Stomach (tissue), 4 donors: ENCODE measurements around the gene ZNF276.

Experiments
- CTCF ChIP-seq, 7 experiments: fragments of 450-650 bp in 4 of 7; fragments of 200-600 bp in 3 of 7; sonication (generic) in 3 of 7; IDR thresholded peaks; one replicate each; pipeline ENCODE4 v1.5.1; 2016 to 2019; ENCODE audit warnings: antibody characterized with exemption in 7 of 7, control low read depth in 2 of 7, mild to moderate bottlenecking in 1 of 7
- EP300 ChIP-seq: sonication (generic); formaldehyde crosslinking; IDR thresholded peaks from one replicate; pipeline ENCODE4 v1.6.1; 2017; ENCODE audit warnings: antibody characterized with exemption
- POLR2AphosphoS5 ChIP-seq, 3 donors: sonication (generic); formaldehyde crosslinking; IDR thresholded peaks; one replicate each; pipeline ENCODE4 v1.6.1; 2016; ENCODE audit warnings: antibody characterized with exemption in 3 of 3

- TF ChIP-seq CTCF (IDR thresholded peaks at IDR 0.05): no peak
- TF ChIP-seq EP300: no peak
- TF ChIP-seq POLR2AphosphoS5 (IDR thresholded peaks at IDR 0.05): no peak
Measured at GRCh38 chr16:89727406-89728120, 6.2 kb downstream of the ZNF276 start.
